ENCODE results near the gene ACP4.

ACP4 gene

GRCh38 chr19:50790396-50790795 is at the start of gene ACP4:
Gene ACP4, plus strand, starts transcription at chr19:50790415. Its CDS starts 0 bp downstream, at chr19:50790415.
- TF ChIP-seq CTCF (IDR thresholded peaks at IDR 0.05), result no peak

GRCh38 chr19:50741179-50741933 is 48.9 kb upstream of the ACP4 start:
- no peak for TF ChIP-seq CTCF (IDR thresholded peaks at IDR 0.05)

GRCh38 chr19:50743537-50743936 is 46.7 kb upstream of the ACP4 start:
- TF ChIP-seq CTCF (IDR thresholded peaks at IDR 0.05), result no peak

- TF ChIP-seq CTCF (IDR thresholded peaks at IDR 0.05), result no peak
Observed at GRCh38 chr19:50745221-50745620, 45.0 kb upstream of the ACP4 start.

GRCh38 chr19:50749490-50749889 is 40.7 kb upstream of the ACP4 start:
- no peak for TF ChIP-seq CTCF (IDR thresholded peaks at IDR 0.05)

GRCh38 chr19:50750010-50750409 is 40.2 kb upstream of the ACP4 start:
- no peak for TF ChIP-seq CTCF (IDR thresholded peaks at IDR 0.05)

GRCh38 chr19:50753879-50754278 is 36.3 kb upstream of the ACP4 start:
- TF ChIP-seq CTCF (IDR thresholded peaks at IDR 0.05), result no peak

- no peak for TF ChIP-seq CTCF (IDR thresholded peaks at IDR 0.05)
Observed at GRCh38 chr19:50759886-50760285, 30.3 kb upstream of the ACP4 start.
